T47D (cell line): Measurements from ENCODE around the gene KIAA1614.
A peak's percentile ranks its signal among the peaks of the same experiment; 100 is the strongest.

ENCODE experiments used
- DNase-seq, 2 experiments: peaks; one replicate each; pipeline versions ENCODE4 v3.0.0 to v3.0.0-alpha.2; 2011 to 2012; ENCODE audit warnings: low read depth in 1 of 2, low spot score in 1 of 2
- JUND ChIP-seq: IDR thresholded peaks from 2 replicates; pipeline ENCODE4 v1.6.1; 2012; ENCODE audit warnings: low read depth
- in situ Hi-C: cut with HindIII; loops from 2 replicates; pipeline ENCODE4 v1.10.0; 2016; ENCODE audit warnings: low sequenced_read_pairs, low pct_unique_long_range_greater_than_20kb

Gene KIAA1614

GRCh38 chr1:180945551-180945950, 32.9 kb downstream of the KIAA1614 start:
- no peak for TF ChIP-seq JUND
- no peak for DNase-seq
- in situ Hi-C loops = no loop called here

GRCh38 chr1:180946056-180946455, 33.4 kb downstream of the KIAA1614 start:
- in situ Hi-C loops = no loop called here
- TF ChIP-seq JUND = no peak
- DNase-seq = no peak

GRCh38 chr1:180946541-180947498, 34.1 kb downstream of the KIAA1614 start:
- in situ Hi-C loops = no loop called here
- DNase-seq = no peak
- no peak for TF ChIP-seq JUND

- DNase-seq = no peak
- no peak for TF ChIP-seq JUND
- in situ Hi-C loops = no loop called here
Observed at GRCh38 chr1:180947499-180947885, 34.8 kb downstream of the KIAA1614 start.

GRCh38 chr1:180947901-180948640, 35.4 kb downstream of the KIAA1614 start:
- in situ Hi-C loops = no loop called here
- no peak for DNase-seq
- TF ChIP-seq JUND = no peak

- no peak for DNase-seq
- TF ChIP-seq JUND = no peak
- in situ Hi-C loops = no loop called here
Observed at GRCh38 chr1:180948641-180949615, 36.2 kb downstream of the KIAA1614 start.

GRCh38 chr1:180949616-180950000, 36.9 kb downstream of the KIAA1614 start:
- no peak for DNase-seq
- TF ChIP-seq JUND = no peak
- in situ Hi-C loops = no loop called here

GRCh38 chr1:180950321-180950720, 37.6 kb downstream of the KIAA1614 start:
- no peak for TF ChIP-seq JUND
- in situ Hi-C loops = no loop called here
- DNase-seq = no peak

- no peak for TF ChIP-seq JUND
- no peak for DNase-seq
- in situ Hi-C loops = no loop called here
Observed at GRCh38 chr1:180951186-180951745, 38.6 kb downstream of the KIAA1614 start.

GRCh38 chr1:180951836-180952656, 39.3 kb downstream of the KIAA1614 start:
- TF ChIP-seq JUND = no peak
- peak in 1 of 2 experiments; percentile 15 for DNase-seq
- in situ Hi-C loops = no loop called here

GRCh38 chr1:180952657-180953013, 39.9 kb downstream of the KIAA1614 start:
- no peak for DNase-seq
- in situ Hi-C loops = no loop called here

More at GRCh38 chr1:180952657-180953013, 39.9 kb downstream of the KIAA1614 start:
- TF ChIP-seq JUND = no peak
